Neural cell (in vitro differentiated cells): Measurements from ENCODE around the gene SMIM38. TPM values are rescaled to one million over a fixed set of nuclear protein-coding genes. Genes with fewer than 3 reads are reported as not detected.

Experiments
- H2AFZ ChIP-seq: fragments of 200-600, 300-800 bp; sonication (generic), shearing (Covaris generic); 2 replicates; pipeline ENCODE4 v1.6.0; 2014; ENCODE audit warnings: low read depth, mild to moderate bottlenecking, antibody characterized with exemption, low read length, moderate library complexity
- H3F3A ChIP-seq: fragments of 200-600 bp; shearing (Covaris generic); 2 replicates; pipeline ENCODE4 v1.6.1; 2016; ENCODE audit warnings: mild to moderate bottlenecking, moderate library complexity, mixed read lengths, antibody characterized with exemption, low read length; ENCODE audit not compliant: insufficient read depth, poor library complexity, severe bottlenecking
- H3K27ac ChIP-seq: fragments of 200-600, 300-800 bp; sonication (generic), shearing (Covaris generic); 2 replicates; pipeline ENCODE4 v1.5.1; 2014; ENCODE audit warnings: mild to moderate bottlenecking, low read length, moderate library complexity
- H3K27me3 ChIP-seq: fragments of 300-800, 200-600 bp; sonication (generic), shearing (Covaris generic); 2 replicates; pipeline ENCODE4 v1.6.0; 2014; ENCODE audit warnings: mild to moderate bottlenecking, low read depth, low read length, moderate library complexity; ENCODE audit not compliant: insufficient read depth
- H3K36me3 ChIP-seq: fragments of 300-800, 200-600 bp; sonication (generic), shearing (Covaris generic); 2 replicates; pipeline ENCODE4 v1.5.1; 2014; ENCODE audit warnings: mild to moderate bottlenecking, antibody characterized with exemption, low read length, moderate library complexity; ENCODE audit not compliant: insufficient read depth
- H3K4me2 ChIP-seq: fragments of 300-800, 200-600 bp; sonication (generic), shearing (Covaris generic); 2 replicates; pipeline ENCODE4 v1.6.0; 2014; ENCODE audit warnings: mild to moderate bottlenecking, low read length
- H3K4me3 ChIP-seq: fragments of 300-800, 200-600 bp; sonication (generic), shearing (Covaris generic); 2 replicates; pipeline ENCODE4 v1.5.1; 2014; ENCODE audit warnings: mild to moderate bottlenecking, low read length, moderate library complexity
- H3K79me2 ChIP-seq: fragments of 200-600 bp; shearing (Covaris generic); replicated peaks from 2 replicates; pipeline ENCODE4 v1.6.0; 2014; ENCODE audit warnings: mild to moderate bottlenecking, low read length, moderate library complexity; ENCODE audit not compliant: insufficient read depth
- H3K9ac ChIP-seq: fragments of 300-800, 200-600 bp; sonication (generic), shearing (Covaris generic); 2 replicates; pipeline ENCODE4 v1.6.1; 2016; ENCODE audit warnings: mild to moderate bottlenecking, low read length, mixed read lengths
- H3K9me2 ChIP-seq: fragments of 200-600 bp; shearing (Covaris generic); 2 replicates; pipeline ENCODE4 v1.6.1; 2016; ENCODE audit warnings: mild to moderate bottlenecking, low read length, mixed read lengths; ENCODE audit not compliant: insufficient read depth
- H3K9me3 ChIP-seq: fragments of 200-600, 300-800 bp; sonication (generic), shearing (Covaris generic); 2 replicates; pipeline ENCODE4 v1.6.1; 2016; ENCODE audit warnings: mild to moderate bottlenecking, mixed run types, low read length, moderate library complexity, mixed read lengths
- H4K20me1 ChIP-seq: fragments of 200-600 bp; shearing (Covaris generic); 2 replicates; pipeline ENCODE4 v1.6.1; 2016; ENCODE audit warnings: mild to moderate bottlenecking, mixed run types; ENCODE audit not compliant: insufficient read depth
- CTCF ChIP-seq: fragments of 450-650 bp; IDR thresholded peaks from 2 replicates; pipeline ENCODE4 v1.5.1; 2014; ENCODE audit warnings: antibody characterized with exemption, mild to moderate bottlenecking, moderate library complexity; ENCODE audit not compliant: poor library complexity, severe bottlenecking
- EP300 ChIP-seq: fragments of 450-650 bp; conservative IDR thresholded peaks from 2 replicates; pipeline ENCODE4 v1.6.1; 2014; ENCODE audit warnings: antibody characterized with exemption, mild to moderate bottlenecking, moderate library complexity; ENCODE audit not compliant: poor library complexity, severe bottlenecking
- EZH2 ChIP-seq: fragments of 200-600, 300-800 bp; shearing (Covaris generic), sonication (generic); IDR thresholded peaks from 2 replicates; pipeline ENCODE4 v1.6.1; 2014; ENCODE audit warnings: antibody characterized with exemption, low read length, borderline replicate concordance, mild to moderate bottlenecking; ENCODE audit not compliant: insufficient read depth, poor library complexity, severe bottlenecking
- MXI1 ChIP-seq: fragments of 450-650 bp; conservative IDR thresholded peaks from 2 replicates; pipeline ENCODE4 v1.6.1; 2014; ENCODE audit warnings: antibody characterized with exemption, mild to moderate bottlenecking; ENCODE audit not compliant: poor library complexity, severe bottlenecking
- POLR2AphosphoS5 ChIP-seq: IDR thresholded peaks from 2 replicates; pipeline ENCODE4 v1.6.1; 2012
- RAD21 ChIP-seq: fragments of 450-650 bp; conservative IDR thresholded peaks from 2 replicates; pipeline ENCODE4 v1.6.1; 2014; ENCODE audit warnings: antibody characterized with exemption, mild to moderate bottlenecking, moderate library complexity
- REST ChIP-seq: IDR thresholded peaks from 2 replicates; pipeline ENCODE4 v1.6.1; 2012; ENCODE audit warnings: borderline replicate concordance
- SMC3 ChIP-seq: fragments of 450-650 bp; conservative IDR thresholded peaks from 2 replicates; pipeline ENCODE4 v1.6.1; 2014; ENCODE audit warnings: antibody characterized with exemption, mild to moderate bottlenecking, moderate library complexity; ENCODE audit not compliant: poor library complexity
- TAF1 ChIP-seq: IDR thresholded peaks from 2 replicates; pipeline ENCODE4 v1.6.1; 2012; ENCODE audit warnings: low read depth
- polyA plus RNA-seq: library from polyadenylated mRNA; depleted of rRNA; stranded (reverse); fragments of >200 nt; gene quantifications from 2 replicates; pipeline ENCODE4 v1.2.3, GENCODE V29; 2014

SMIM38 gene
- polyA plus RNA-seq, 1 donor from 2014 or later = 1.9 TPM

GRCh38 chr11:69152733-69153421 is 2.9 kb upstream of the SMIM38 start:
- Histone ChIP-seq H3K27me3 (no peaks in the 10 kb centered on the region), H4K20me1 (no peaks in the 10 kb centered on the region), H3F3A (no peaks in the 10 kb centered on the region), H3K79me2 (no peaks in the 10 kb centered on the region), H3K36me3 (no peaks in the 10 kb centered on the region), H3K27ac (no peak overlapping the region), H3K9me3 (no peaks in the 10 kb centered on the region), H3K9me2 (no peaks in the 10 kb centered on the region), H3K9ac (no peak overlapping the region), H3K4me2 (no peak overlapping the region), H3K4me3 (no peak overlapping the region), H2AFZ (no peak overlapping the region)
- TF ChIP-seq RAD21 = no peak
- no peak for TF ChIP-seq EZH2
- TF ChIP-seq POLR2AphosphoS5 = no peak
- TF ChIP-seq TAF1 = no peak

- no peak overlapping the region for H3K9ac ChIP-seq
- TF ChIP-seq CTCF = no peak
- no peak for TF ChIP-seq REST
Observed at GRCh38 chr11:69153661-69154060, 2.1 kb upstream of the SMIM38 start.

GRCh38 chr11:69154211-69154913 is 1.4 kb upstream of the SMIM38 start:
- Histone ChIP-seq H3K9ac (no peak overlapping the region), H3K36me3 (no peaks in the 10 kb centered on the region), H3K79me2 (no peaks in the 10 kb centered on the region), H4K20me1 (no peaks in the 10 kb centered on the region), H3K27ac (no peak overlapping the region), H3K9me2 (no peaks in the 10 kb centered on the region), H3K4me3 (no peak overlapping the region), H2AFZ (no peak overlapping the region), H3K9me3 (no peaks in the 10 kb centered on the region), H3K27me3 (no peaks in the 10 kb centered on the region), H3K4me2 (no peak overlapping the region), H3F3A (no peaks in the 10 kb centered on the region)
- TF ChIP-seq POLR2AphosphoS5 = no peak
- TF ChIP-seq CTCF = no peak
- TF ChIP-seq TAF1 = no peak
- TF ChIP-seq SMC3 = no peak
- TF ChIP-seq REST = no peak
- TF ChIP-seq EZH2 = no peak
- TF ChIP-seq MXI1 = no peak
- TF ChIP-seq RAD21 = no peak
- TF ChIP-seq EP300 = no peak

More at GRCh38 chr11:69153661-69154060, 2.1 kb upstream of the SMIM38 start:
- no peaks in the 10 kb centered on the region for H3K79me2 ChIP-seq
- H3K27me3 ChIP-seq = no peaks in the 10 kb centered on the region
- no peaks in the 10 kb centered on the region for H3K36me3 ChIP-seq
- H3K27ac ChIP-seq = no peak overlapping the region
- no peaks in the 10 kb centered on the region for H3F3A ChIP-seq
- no peaks in the 10 kb centered on the region for H3K9me3 ChIP-seq
- H3K4me2 ChIP-seq = no peak overlapping the region
- H2AFZ ChIP-seq = no peak overlapping the region
- no peaks in the 10 kb centered on the region for H3K9me2 ChIP-seq
- no peak overlapping the region for H3K4me3 ChIP-seq
- H4K20me1 ChIP-seq = no peaks in the 10 kb centered on the region
